Aorta (tissue), 5 donors: ENCODE results near the gene EQTN. TPM values are rescaled to one million over a fixed set of nuclear protein-coding genes. Genes with fewer than 3 reads are reported as not detected.

Experiments used
- ATAC-seq: fragments of 200-7000 bp; cut with Tn5 transposase; one replicate; pipeline ENCODE4 v1.9.1; 2022; ENCODE audit warnings: moderate library complexity; ENCODE audit not compliant: low FRiP score
- DNase-seq, 2 donors: peaks; one replicate each; pipeline ENCODE4 v3.0.0-alpha.2; 2020
- H3K27ac ChIP-seq, 2 donors: one replicate each; pipeline ENCODE4 v1.5.1; 2013; ENCODE audit warnings: low read length in 2 of 2, mild to moderate bottlenecking in 2 of 2, moderate library complexity in 2 of 2, control low read depth in 1 of 2, inconsistent platforms in 1 of 2, low read depth in 1 of 2
- H3K27me3 ChIP-seq, 2 donors: one replicate each; pipeline ENCODE4 v1.6.1; 2013; ENCODE audit warnings: control low read depth in 1 of 2, low read length in 1 of 2, mild to moderate bottlenecking in 1 of 2, moderate library complexity in 1 of 2; ENCODE audit not compliant: insufficient read depth in 2 of 2, control insufficient read depth in 1 of 2
- H3K36me3 ChIP-seq, 2 donors: one replicate each; pipeline ENCODE4 v1.6.1; 2013; ENCODE audit warnings: control low read depth in 1 of 2, low read length in 1 of 2, mild to moderate bottlenecking in 1 of 2; ENCODE audit not compliant: insufficient read depth in 2 of 2, control insufficient read depth in 1 of 2
- H3K4me1 ChIP-seq, 2 donors: one replicate each; pipeline ENCODE4 v1.6.1; 2013; ENCODE audit warnings: low read length in 2 of 2, control low read depth in 1 of 2, mild to moderate bottlenecking in 1 of 2, moderate library complexity in 1 of 2; ENCODE audit not compliant: insufficient read depth in 2 of 2, control insufficient read depth in 1 of 2
- H3K4me3 ChIP-seq, 2 donors: one replicate each; pipeline ENCODE4 v1.5.1; 2013; ENCODE audit warnings: low read length in 2 of 2, control low read depth in 1 of 2, mild to moderate bottlenecking in 1 of 2
- H3K9me3 ChIP-seq: one replicate; pipeline ENCODE4 v1.6.1; 2013; ENCODE audit warnings: mild to moderate bottlenecking, low read length; ENCODE audit not compliant: control insufficient read depth
- WGBS, 2 donors: extraction: QIAGEN DNeasy Blood & Tissue Kit; methylation state at CpG; one replicate each; pipeline ENCODE4 v1.1.7; 2013; 5-methylcytosine and 5-hydroxymethylcytosine counted together
- intact Hi-C, 2 donors: fragments of 100-400 bp; cut with DNase I; formaldehyde crosslinking; loops; one replicate each; pipeline versions ENCODE4 v1.14.2 to v1.15.0; 2022
- polyA plus RNA-seq, 2 donors: library from polyadenylated mRNA; stranded (reverse); fragments of 200-250 nt; gene quantifications; one replicate each; pipeline ENCODE4 v1.2.3, GENCODE V29; 2013
- total RNA-seq, 2 donors: library from RNA; stranded (reverse); fragmentation: NEBNext Ultra II Directional; extraction: Animal tissue kit (Norgen Biotek cat#: 25700); gene quantifications; one replicate each; pipeline ENCODE4 v1.2.1, GENCODE V29; 2021
- donor health status: healthy with polysubstance abuse.
- donor health status: Bipolar disorder and iron deficiency.
- donor health status: DM: no; HTN: no; CAD: no.
- donor health status: DM: no; HTN: no; CAD: no.
- donor health status: DM: yes; HTN: yes; CAD: no.

The EQTN gene
- total and polyA plus RNA-seq, 4 donors, result 0.58 to 0.78 (median 0.59) TPM; not detected in 1

- 58 to 62% methylated on average over 2 of the region's 2 CpGs for whole genome bisulfite sequencing, 2 donors
- intact Hi-C loops, result no loop called here
- no peaks in the 10 kb centered on the region for H3K4me1 ChIP-seq
- H3K27me3 ChIP-seq, result peaks cover 0 to 2% of the 10 kb centered on the region in 2 donors
- H3K9me3 ChIP-seq, result no peaks in the 10 kb centered on the region
- no peak overlapping the region for H3K4me3 ChIP-seq
- H3K27ac ChIP-seq, result no peak overlapping the region
- ATAC-seq (no peak), DNase-seq (no peak)
- no peaks in the 10 kb centered on the region for H3K36me3 ChIP-seq
These were observed 14.2 kb upstream of the EQTN start for GRCh38 chr9:27311184-27311583.

DNA sequence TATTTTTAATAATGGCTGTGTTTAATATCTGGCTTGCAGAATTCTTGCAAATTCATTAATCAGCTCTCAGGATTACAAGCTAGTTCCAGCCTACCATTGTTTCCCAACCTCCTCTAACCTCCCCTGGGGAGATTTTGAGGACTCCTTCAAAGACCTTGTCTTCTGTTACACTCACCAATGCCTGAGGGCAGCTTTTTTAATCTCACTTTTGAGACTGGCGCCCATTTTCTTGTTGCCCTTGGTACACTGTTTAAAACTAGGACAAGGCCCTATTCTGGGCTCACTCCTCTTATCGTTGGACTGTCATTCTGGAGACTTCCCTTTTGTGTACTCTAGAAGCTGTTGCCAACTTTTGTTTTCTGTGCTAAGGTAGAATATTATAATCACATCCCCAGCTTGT is 13.6 kb upstream of the EQTN start:
- Histone ChIP-seq H3K4me1 (no peaks in the 10 kb centered on the region), H3K36me3 (no peaks in the 10 kb centered on the region), H3K4me3 (no peak overlapping the region), H3K9me3 (no peaks in the 10 kb centered on the region), H3K27ac (no peak overlapping the region), H3K27me3 (peaks cover 0 to 2% of the 10 kb centered on the region in 2 donors)
- DNase-seq (no peak), ATAC-seq (no peak)
- intact Hi-C loops, result no loop called here
- 60 to 63% methylated on average over 2 of the region's 2 CpGs for WGBS, 2 donors

GRCh38 chr9:27308691-27309390 is 11.9 kb upstream of the EQTN start:
- Histone ChIP-seq H3K27me3 (peaks cover 0 to 2% of the 10 kb centered on the region in 2 donors), H3K4me3 (no peak overlapping the region), H3K36me3 (no peaks in the 10 kb centered on the region), H3K9me3 (no peaks in the 10 kb centered on the region), H3K27ac (no peak overlapping the region), H3K4me1 (no peaks in the 10 kb centered on the region)
- ATAC-seq (no peak), DNase-seq (no peak)
- intact Hi-C loops, result no loop called here
- WGBS, 2 donors, result 71 to 76% methylated on average over 4 of the region's 4 CpGs

- H3K36me3 ChIP-seq, result no peaks in the 10 kb centered on the region
- no peak for ATAC-seq
- H3K4me3 ChIP-seq, result no peak overlapping the region
- no peaks in the 10 kb centered on the region for H3K9me3 ChIP-seq
- no peak overlapping the region for H3K27ac ChIP-seq
- 71 to 81% methylated on average over 1 of the region's 1 CpG for WGBS, 2 donors
- H3K4me1 ChIP-seq, result no peaks in the 10 kb centered on the region
- H3K27me3 ChIP-seq, result peaks cover 0 to 2% of the 10 kb centered on the region in 2 donors
- intact Hi-C loops, result no loop called here
- no peak for DNase-seq
These were observed 7.6 kb upstream of the EQTN start for GRCh38 chr9:27304521-27304920.

DNA sequence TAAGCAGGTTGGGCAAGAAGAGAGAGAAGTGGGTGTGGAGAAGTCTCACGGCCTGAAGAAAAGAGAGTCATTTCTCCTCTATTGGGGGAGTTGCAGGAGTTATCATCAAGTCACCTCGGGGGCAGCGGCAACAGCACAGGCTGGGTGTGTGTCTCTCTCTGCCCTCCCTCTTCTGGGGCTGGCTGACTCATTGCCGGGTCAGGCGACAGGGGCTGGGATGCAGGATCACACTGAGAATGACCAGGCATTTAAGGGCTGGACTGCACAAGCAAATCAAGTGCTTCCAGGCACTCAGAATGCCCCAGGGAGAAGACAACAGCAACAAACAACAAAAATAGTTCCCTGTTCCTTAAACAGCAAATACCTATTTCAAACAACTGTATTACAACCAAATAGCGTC is 6.3 kb upstream of the EQTN start:
- no peaks in the 10 kb centered on the region for H3K9me3 ChIP-seq
- H3K27ac ChIP-seq, result no peak overlapping the region
- H3K4me1 ChIP-seq, result no peaks in the 10 kb centered on the region
- 39 to 47% methylated on average over 5 to 6 of the region's 6 CpGs for WGBS, 2 donors
- H3K27me3 ChIP-seq, result peaks cover 0 to 2% of the 10 kb centered on the region in 2 donors
- no peak for ATAC-seq
- intact Hi-C loops, result no loop called here
- no peaks in the 10 kb centered on the region for H3K36me3 ChIP-seq
- H3K4me3 ChIP-seq, result no peak overlapping the region
- no peak for DNase-seq

- no peak overlapping the region for H3K27ac ChIP-seq
- 55 to 63% methylated on average over 2 of the region's 2 CpGs for WGBS, 2 donors
- no peak overlapping the region for H3K4me3 ChIP-seq
- no peaks in the 10 kb centered on the region for H3K27me3 ChIP-seq
- no peaks in the 10 kb centered on the region for H3K4me1 ChIP-seq
- H3K9me3 ChIP-seq, result no peaks in the 10 kb centered on the region
- DNase-seq (no peak), ATAC-seq (no peak)
- H3K36me3 ChIP-seq, result no peaks in the 10 kb centered on the region
- intact Hi-C loops, result no loop called here
These were observed 3.0 kb downstream of the EQTN start for GRCh38 chr9:27293996-27294395.

DNA sequence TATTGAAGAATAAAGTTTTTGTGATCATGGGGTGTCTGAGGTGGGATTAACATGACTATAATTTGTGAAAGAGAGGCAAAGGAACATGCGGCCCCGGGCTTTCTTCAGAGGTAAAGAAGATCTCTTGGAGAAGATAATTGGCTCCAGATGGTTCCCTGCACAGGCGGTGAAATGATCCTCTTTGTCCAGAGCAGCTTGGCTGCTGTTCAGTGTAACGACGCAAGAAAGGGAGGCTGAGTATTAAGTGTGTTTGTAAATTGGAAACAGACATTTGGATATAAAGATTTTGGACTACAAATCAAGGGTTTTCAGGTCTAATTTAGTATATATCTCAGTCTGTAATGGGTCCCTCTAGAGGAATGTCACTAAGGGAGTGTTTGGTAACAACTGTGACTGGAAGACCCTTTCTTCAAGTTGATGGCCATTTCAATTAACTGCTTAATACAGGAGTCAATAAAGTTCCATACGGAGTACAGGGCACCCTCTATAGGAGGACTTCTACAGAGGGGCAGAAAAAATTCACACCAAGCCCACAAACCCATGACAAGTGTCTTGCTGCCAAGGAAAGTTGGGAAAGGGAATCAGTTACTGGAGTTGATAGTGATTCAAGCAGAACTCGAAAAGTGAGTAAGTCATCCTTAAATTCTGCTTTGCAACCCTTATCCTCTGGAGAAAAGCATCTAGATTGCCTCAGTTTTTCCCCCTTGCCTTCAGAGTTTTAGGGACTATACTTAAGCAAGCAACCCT is 4.1 kb downstream of the EQTN start:
- no peaks in the 10 kb centered on the region for H3K4me1 ChIP-seq
- WGBS, 2 donors, result 41 to 48% methylated on average over 7 of the region's 7 CpGs
- no peaks in the 10 kb centered on the region for H3K36me3 ChIP-seq
- no peak overlapping the region for H3K27ac ChIP-seq
- no peaks in the 10 kb centered on the region for H3K27me3 ChIP-seq
- H3K9me3 ChIP-seq, result no peaks in the 10 kb centered on the region
- peak in 1 of 2 donors; percentile 49 for DNase-seq
- intact Hi-C loops, result no loop called here
- H3K4me3 ChIP-seq, result no peak overlapping the region
- peak; percentile 48 for ATAC-seq

- Histone ChIP-seq H3K36me3 (no peaks in the 10 kb centered on the region), H3K9me3 (no peaks in the 10 kb centered on the region), H3K27me3 (no peaks in the 10 kb centered on the region), H3K4me3 (no peak overlapping the region), H3K27ac (no peak overlapping the region), H3K4me1 (no peaks in the 10 kb centered on the region)
- intact Hi-C loops, result no loop called here
- ATAC-seq (no peak), DNase-seq (no peak)
- 81 to 84% methylated on average over 8 of the region's 8 CpGs for WGBS, 2 donors
These were observed 5.7 kb downstream of the EQTN start for GRCh38 chr9:27291292-27291691.

GRCh38 chr9:27282269-27282668 is 14.7 kb downstream of the EQTN start:
- no peak for ATAC-seq
- no peak for DNase-seq
- H3K27me3 ChIP-seq, result no peaks in the 10 kb centered on the region
- no peak overlapping the region for H3K27ac ChIP-seq
- no peaks in the 10 kb centered on the region for H3K9me3 ChIP-seq
- 74 to 83% methylated on average over 7 of the region's 7 CpGs for WGBS, 2 donors
- no peaks in the 10 kb centered on the region for H3K36me3 ChIP-seq
- intact Hi-C loops, result no loop called here
- no peaks in the 10 kb centered on the region for H3K4me1 ChIP-seq
- no peak overlapping the region for H3K4me3 ChIP-seq
